Activated CD8-positive, alpha-beta T cell treated with anti-CD3 and anti-CD28 coated beads, Interleukin-2, amount 10 ng/mL, durations not matched to agents 7 days and 5 days (primary cell): ENCODE results near the gene SDR39U1. TPM values are rescaled to one million over a fixed set of nuclear protein-coding genes. Genes with fewer than 3 reads are reported as not detected.

Source experiments
- ATAC-seq: fragments of 150-1000 bp; cut with Tn5 transposase; one replicate; pipeline ENCODE4 v1.10.0; 2021; ENCODE audit warnings: moderate library complexity
- CTCF ChIA-PET: fragments of 350-600 bp; sonication (Branson Sonifier 250); formaldehyde crosslinking; loops from one replicate; lab custom pipeline; 2021; ENCODE audit warnings: antibody characterized with exemption; lab: Charles Lee
- POLR2A ChIA-PET: fragments of 350-600 bp; sonication (Branson Sonifier 250); formaldehyde crosslinking; loops from one replicate; lab custom pipeline; 2021; ENCODE audit warnings: antibody characterized with exemption; lab: Charles Lee
- DNase-seq: peaks from one replicate; pipeline ENCODE4 v3.0.0-alpha.2; 2020
- H3K27ac Mint-ChIP-seq: one replicate; pipeline ENCODE4 v1.8.0; 2021; ENCODE audit warnings: mild to moderate bottlenecking, mixed read lengths
- H3K27me3 Mint-ChIP-seq: one replicate; pipeline ENCODE4 v1.8.0; 2021; ENCODE audit warnings: low read depth, mixed read lengths
- H3K36me3 Mint-ChIP-seq: one replicate; pipeline ENCODE4 v1.8.0; 2021; ENCODE audit warnings: low read depth, mixed read lengths
- H3K4me1 Mint-ChIP-seq: one replicate; pipeline ENCODE4 v1.8.0; 2021; ENCODE audit warnings: low read depth, mixed read lengths
- H3K4me3 Mint-ChIP-seq: one replicate; pipeline ENCODE4 v1.8.0; 2021; ENCODE audit warnings: mild to moderate bottlenecking, mixed read lengths
- H3K9me3 Mint-ChIP-seq: one replicate; pipeline ENCODE4 v1.8.0; 2022; ENCODE audit warnings: mixed read lengths; ENCODE audit not compliant: insufficient read depth
- total RNA-seq, 2 experiments: library from RNA; stranded (reverse); gene quantifications; one replicate each; pipeline ENCODE4 v1.2.3, GENCODE V29; 2021

SDR39U1 gene
- total RNA-seq, 2 experiments from 2014 or later, result 47.6 to 58.6 TPM

DNA sequence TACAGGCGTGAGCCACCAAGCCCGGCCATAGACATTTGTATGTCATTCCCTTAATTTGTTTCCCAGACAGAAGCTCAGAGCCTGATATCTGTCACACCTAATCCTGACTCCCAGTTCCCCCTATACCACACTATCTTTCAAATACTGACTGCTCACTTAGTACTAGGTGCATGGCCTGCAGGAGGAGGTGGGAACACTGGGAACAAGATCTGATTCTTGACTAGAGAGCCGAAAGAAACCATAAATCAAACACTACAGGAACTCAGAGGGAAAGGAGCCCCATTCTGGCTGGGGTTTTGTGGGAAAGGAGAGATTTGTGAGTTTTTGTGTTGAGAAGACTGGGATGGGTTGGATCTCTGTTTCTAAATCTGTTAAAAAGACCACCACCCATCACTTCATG, 7.9 kb downstream of the SDR39U1 start:
- H3K27me3 Mint-ChIP-seq, result no peaks in the 10 kb centered on the region
- ChIA-PET CTCF (interaction anchor here (1.7 to 17.6 kb wide), 4 partner anchors 69 to 127 kb away, joined by 5 to 709 read pairs (median 31); partner anchors contain the start of genes ADCY4, CIDEB, LTB4R2 and RIPK3), POLR2A (interaction anchor here (0.6 kb wide), 1 partner anchor 8 kb away, joined by 5 read pairs; the partner anchor contains the start of gene SDR39U1)
- H3K27ac Mint-ChIP-seq, result no peak overlapping the region
- H3K9me3 Mint-ChIP-seq, result no peaks in the 10 kb centered on the region
- peaks cover 66% of the 10 kb centered on the region for H3K4me1 Mint-ChIP-seq
- no peak for ATAC-seq
- H3K4me3 Mint-ChIP-seq, result no peak overlapping the region
- peak; percentile 17 for DNase-seq
- H3K36me3 Mint-ChIP-seq, result peaks cover 65% of the 10 kb centered on the region

- Mint-ChIP-seq H3K27ac (no peak overlapping the region), H3K4me3 (no peak overlapping the region), H3K27me3 (no peaks in the 10 kb centered on the region), H3K9me3 (no peaks in the 10 kb centered on the region), H3K36me3 (peaks cover 59% of the 10 kb centered on the region), H3K4me1 (peaks cover 66% of the 10 kb centered on the region)
- ChIA-PET CTCF (interaction anchor here (1.7 to 17.6 kb wide), 3 partner anchors 98 to 126 kb away, joined by 5 to 709 read pairs (median 41); partner anchors contain the start of genes ADCY4, CIDEB, LTB4R2 and RIPK3), POLR2A (interaction anchor here (0.6 kb wide), 1 partner anchor 9 kb away, joined by 5 read pairs; the partner anchor contains the start of gene SDR39U1)
- DNase-seq (no peak), ATAC-seq (no peak)
Observed at GRCh38 chr14:24434036-24434435, 8.5 kb downstream of the SDR39U1 start.

DNA sequence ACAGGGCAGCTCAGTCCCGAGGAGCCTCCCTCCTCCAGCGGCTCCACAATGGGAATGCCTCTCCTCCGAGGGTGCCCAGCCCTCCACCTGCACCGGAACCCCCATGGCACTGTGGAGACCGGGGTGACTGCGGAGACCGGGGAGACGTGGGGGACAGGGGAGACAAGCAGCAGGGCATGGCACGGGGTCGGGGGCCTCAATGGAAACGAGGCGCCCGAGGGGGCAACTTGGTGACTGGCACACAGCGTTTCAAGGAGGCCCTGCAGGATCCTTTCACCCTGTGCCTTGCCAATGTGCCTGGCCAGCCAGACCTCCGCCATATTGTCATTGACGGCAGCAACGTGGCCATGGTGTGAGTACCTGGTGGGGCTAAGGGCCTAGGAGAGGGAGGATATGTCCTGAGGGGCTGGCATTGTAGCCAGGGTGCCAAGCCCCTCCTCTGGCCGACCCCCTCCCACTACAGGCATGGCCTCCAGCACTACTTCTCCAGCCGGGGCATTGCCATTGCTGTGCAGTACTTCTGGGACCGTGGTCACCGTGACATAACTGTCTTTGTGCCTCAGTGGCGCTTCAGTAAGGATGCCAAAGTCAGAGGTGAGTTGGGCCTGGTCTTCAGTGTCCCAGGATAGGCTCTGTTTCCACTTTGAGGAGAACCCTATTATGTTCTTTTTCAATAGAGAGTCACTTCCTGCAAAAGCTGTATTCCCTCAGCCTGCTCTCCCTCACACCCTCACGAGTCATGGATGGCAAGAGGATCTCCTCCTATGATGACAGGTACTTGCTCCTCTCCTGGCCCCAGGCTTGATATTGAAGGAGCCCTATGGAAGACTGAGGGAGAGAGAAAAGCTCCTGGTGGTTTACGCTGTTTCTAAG, 10.1 kb downstream of the SDR39U1 start:
- Mint-ChIP-seq H3K27ac (no peak overlapping the region), H3K27me3 (no peaks in the 10 kb centered on the region), H3K4me1 (peaks cover 60% of the 10 kb centered on the region), H3K9me3 (no peaks in the 10 kb centered on the region), H3K36me3 (peaks cover 44% of the 10 kb centered on the region), H3K4me3 (no peak overlapping the region)
- ATAC-seq (no peak), DNase-seq (no peak)
- ChIA-PET CTCF (interaction anchor here (0.9 to 17.6 kb wide), 46 partner anchors 9 to 374 kb away, joined by 3 to 709 read pairs (median 8); partner anchors contain the start of genes ADCY4, CHMP4A, CIDEB and DCAF11), POLR2A (interaction anchor here (1.0 to 5.4 kb wide), 11 partner anchors 9 to 190 kb away, joined by 3 to 185 read pairs (median 17); partner anchors contain the start of genes ADCY4, DHRS1, LTB4R and NOP9)

DNA sequence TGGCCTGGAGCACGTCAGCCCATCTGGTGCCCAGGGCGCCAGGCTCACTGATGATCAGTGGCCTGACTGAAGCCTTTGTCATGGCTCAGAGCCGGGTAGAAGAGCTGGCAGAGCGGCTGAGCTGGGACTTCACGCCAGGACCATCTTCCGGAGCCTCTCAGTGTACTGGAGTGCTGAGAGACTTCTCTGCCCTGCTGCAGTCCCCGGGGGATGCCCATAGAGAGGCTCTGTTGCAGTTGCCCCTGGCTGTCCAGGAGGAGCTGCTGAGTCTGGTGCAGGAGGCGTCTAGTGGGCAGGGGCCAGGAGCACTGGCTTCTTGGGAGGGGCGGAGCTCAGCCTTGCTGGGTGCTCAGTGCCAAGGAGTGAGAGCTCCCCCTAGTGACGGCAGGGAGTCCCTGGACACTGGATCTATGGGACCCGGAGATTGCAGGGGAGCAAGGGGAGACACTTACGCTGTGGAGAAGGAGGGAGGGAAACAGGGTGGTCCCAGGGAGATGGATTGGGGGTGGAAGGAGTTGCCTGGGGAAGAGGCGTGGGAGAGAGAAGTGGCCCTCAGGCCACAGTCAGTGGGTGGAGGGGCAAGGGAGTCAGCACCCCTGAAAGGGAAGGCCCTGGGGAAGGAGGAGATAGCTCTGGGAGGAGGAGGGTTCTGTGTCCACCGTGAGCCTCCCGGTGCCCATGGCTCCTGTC, 10.9 kb downstream of the SDR39U1 start:
- CTCF ChIA-PET, result interaction anchor here (0.5 to 17.6 kb wide), 58 partner anchors 10 to 373 kb away, joined by 3 to 709 read pairs (median 6); partner anchors contain the start of genes ADCY4, CHMP4A, CIDEB and DCAF11
- H3K9me3 Mint-ChIP-seq, result no peaks in the 10 kb centered on the region
- DNase-seq (peak; percentile 95), ATAC-seq (peak; percentile 71)
- peaks cover 36% of the 10 kb centered on the region for H3K36me3 Mint-ChIP-seq
- H3K27ac Mint-ChIP-seq, result peak overlapping the region; percentile 96
- peak overlapping the region; percentile 93 for H3K4me3 Mint-ChIP-seq
- POLR2A ChIA-PET, result interaction anchor here (1.0 to 5.4 kb wide), 15 partner anchors 10 to 236 kb away, joined by 3 to 185 read pairs (median 11); partner anchors contain the start of genes ADCY4, DHRS1, LTB4R and NOP9
- H3K27me3 Mint-ChIP-seq, result no peaks in the 10 kb centered on the region
- peaks cover 60% of the 10 kb centered on the region for H3K4me1 Mint-ChIP-seq

GRCh38 chr14:24430682-24431568, 11.7 kb downstream of the SDR39U1 start:
- POLR2A ChIA-PET, result interaction anchor here (0.6 to 5.4 kb wide), 36 partner anchors 9 to 820 kb away, joined by 3 to 185 read pairs (median 5); partner anchors contain the start of genes ADCY4, CHMP4A, DHRS1 and IRF9

GRCh38 chr14:24430143-24430681, 12.4 kb downstream of the SDR39U1 start:
- Mint-ChIP-seq H3K4me1 (peaks cover 61% of the 10 kb centered on the region), H3K27ac (peak overlapping the region; percentile 96), H3K36me3 (peaks cover 26% of the 10 kb centered on the region), H3K9me3 (no peaks in the 10 kb centered on the region), H3K4me3 (peak overlapping the region; percentile 93), H3K27me3 (no peaks in the 10 kb centered on the region)
- DNase-seq (peak; percentile 65), ATAC-seq (peak; percentile 74)
- ChIA-PET POLR2A (interaction anchor here (0.5 to 5.4 kb wide), 39 partner anchors 9 to 819 kb away, joined by 3 to 185 read pairs (median 4); partner anchors contain the start of genes ADCY4, CHMP4A, DHRS1 and IRF9), CTCF (interaction anchor here (0.7 to 17.6 kb wide), 27 partner anchors 9 to 372 kb away, joined by 3 to 709 read pairs (median 12); partner anchors contain the start of genes ADCY4, CIDEB, DHRS1 and EMC9)

More at GRCh38 chr14:24430682-24431568, 11.7 kb downstream of the SDR39U1 start:
- peaks cover 59% of the 10 kb centered on the region for H3K4me1 Mint-ChIP-seq
- peak; percentile 59 for DNase-seq
- H3K4me3 Mint-ChIP-seq, result peak overlapping the region; percentile 93
- H3K36me3 Mint-ChIP-seq, result peaks cover 32% of the 10 kb centered on the region
- peak; percentile 13 for ATAC-seq
- H3K27me3 Mint-ChIP-seq, result no peaks in the 10 kb centered on the region
- CTCF ChIA-PET, result interaction anchor here (0.5 to 17.6 kb wide), 59 partner anchors 10 to 373 kb away, joined by 3 to 709 read pairs (median 6); partner anchors contain the start of genes ADCY4, CHMP4A, CIDEB and DCAF11
- H3K9me3 Mint-ChIP-seq, result no peaks in the 10 kb centered on the region
- H3K27ac Mint-ChIP-seq, result peak overlapping the region; percentile 96

DNA sequence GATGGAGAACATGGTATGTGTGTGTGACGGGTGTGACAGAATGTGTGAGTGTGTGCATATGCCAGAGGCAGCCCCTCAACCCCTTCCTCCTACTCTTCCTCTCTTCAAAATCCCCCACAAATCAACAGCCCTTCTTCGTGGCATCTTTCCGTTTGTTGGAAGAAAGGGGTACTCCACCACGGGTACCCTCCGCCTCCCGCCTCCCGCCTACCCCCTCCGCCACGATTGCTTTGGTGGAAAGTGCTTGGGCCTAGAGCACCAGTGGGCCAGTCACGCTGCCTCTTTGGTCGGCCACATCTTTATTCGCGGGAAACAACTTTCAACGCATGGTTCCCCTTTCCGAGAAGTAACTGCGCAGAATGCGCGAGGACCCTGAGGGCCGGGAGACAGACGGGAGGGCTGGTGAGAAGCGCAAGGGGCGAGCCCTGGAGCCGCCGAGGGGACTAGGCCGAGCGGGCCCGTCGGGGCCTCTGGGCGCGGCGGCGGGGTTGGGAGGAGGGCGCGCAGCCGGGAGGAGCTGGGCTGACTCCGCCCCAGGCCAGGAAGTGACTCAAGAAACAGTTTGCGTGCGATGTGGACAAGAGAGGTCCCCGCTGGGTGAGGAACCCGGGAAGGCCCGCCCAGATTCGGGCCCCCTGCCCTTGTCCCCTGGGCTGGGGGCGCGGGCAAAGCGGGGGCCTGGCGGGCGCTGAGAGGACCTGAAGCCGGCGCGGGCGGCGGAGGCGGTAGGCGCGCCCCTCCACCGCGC, 13.0 kb downstream of the SDR39U1 start, which contains the start of the genes CBLN3 and KHNYN:
TSS of gene CBLN3 (minus strand) at position 274 of the 748 bp plus-strand sequence. CDS start 614 bp downstream, outside the sequence.
TSS of gene KHNYN (plus strand) at position 560 of the 748 bp plus-strand sequence. CDS start 777 bp downstream, outside the sequence.
- peak; percentile 91 for DNase-seq
- peak within 1 kb of the TSS; percentile 93 for H3K4me3 Mint-ChIP-seq
- ChIA-PET POLR2A (interaction anchor here (0.5 to 5.4 kb wide), 35 partner anchors 8 to 819 kb away, joined by 3 to 185 read pairs (median 5); partner anchors contain the start of genes ADCY4, CHMP4A, IRF9 and LTB4R), CTCF (interaction anchor here (0.7 to 17.6 kb wide), 15 partner anchors 8 to 321 kb away, joined by 3 to 709 read pairs (median 23); partner anchors contain the start of genes ADCY4, CIDEB, DHRS1 and LTB4R)
- ATAC-seq, result peak; percentile 90
- H3K27ac Mint-ChIP-seq, result peak within 1 kb of the TSS; percentile 96
- no peaks in the 10 kb centered on the region for H3K9me3 Mint-ChIP-seq
- H3K27me3 Mint-ChIP-seq, result no peaks in the 10 kb centered on the region
- H3K36me3 Mint-ChIP-seq, result peaks cover 25% of the 10 kb centered on the region
- H3K4me1 Mint-ChIP-seq, result peaks cover 61% of the 10 kb centered on the region

- Mint-ChIP-seq H3K36me3 (peaks cover 22% of the 10 kb centered on the region), H3K27me3 (no peaks in the 10 kb centered on the region), H3K9me3 (no peaks in the 10 kb centered on the region), H3K27ac (peak overlapping the region; percentile 95), H3K4me3 (peak overlapping the region; percentile 84), H3K4me1 (peaks cover 61% of the 10 kb centered on the region)
- DNase-seq (peak; percentile 21), ATAC-seq (no peak)
- ChIA-PET POLR2A (interaction anchor here (1.0 to 5.4 kb wide), 5 partner anchors 13 to 158 kb away, joined by 3 to 185 read pairs (median 18); partner anchors contain the start of genes ADCY4, LTB4R, RABGGTA and RIPK3), CTCF (interaction anchor here (3.5 to 17.6 kb wide), 2 partner anchors 92 to 119 kb away, joined by 94 to 709 read pairs; partner anchors contain the start of genes ADCY4, CIDEB, LTB4R and LTB4R2)
Observed at GRCh38 chr14:24428628-24429394, 13.8 kb downstream of the SDR39U1 start.
